ENCODE data around the gene MT1B.

GRCh38 chr16:56636616-56637413, 14.9 kb upstream of the MT1B start:
- TF ChIP-seq CTCF (conservative IDR thresholded peaks at IDR 0.05; ENCODE audit: low read length): no peak
- no peak for TF ChIP-seq EZH2phosphoT487 (IDR thresholded peaks at IDR 0.05; ENCODE audit: borderline replicate concordance, low read depth, low read length)

Measured in OCI-LY7 (cell line).